CD4-positive, alpha-beta T cell treated with Interleukin-1 beta for 1 hour (primary cell): ENCODE data around the gene PTER.

Experiments
- DNase-seq, 2 donors: peaks; one replicate each; pipeline ENCODE4 v3.0.0-alpha.2; 2020 to 2022

PTER gene

DNA sequence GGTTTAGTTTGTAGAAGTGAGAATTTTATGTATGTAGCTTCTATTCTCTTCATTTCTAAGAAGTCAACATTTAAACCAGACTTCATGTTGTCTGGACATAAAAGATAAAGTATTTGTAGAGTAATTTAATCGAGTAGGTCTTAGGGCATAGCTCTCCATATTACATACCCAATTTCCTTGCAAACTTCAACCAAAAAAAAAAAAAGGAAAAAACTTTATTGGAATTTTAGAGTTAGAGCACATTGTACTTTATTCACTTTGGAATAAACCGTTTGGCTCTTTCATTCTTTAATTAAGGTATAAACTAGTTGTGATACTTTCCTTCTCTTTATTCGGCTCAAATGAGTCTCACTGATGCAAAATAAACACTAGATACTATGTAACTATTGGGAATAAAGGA, 36.0 kb downstream of the PTER start:
- DNase-seq, result no peak

DNA sequence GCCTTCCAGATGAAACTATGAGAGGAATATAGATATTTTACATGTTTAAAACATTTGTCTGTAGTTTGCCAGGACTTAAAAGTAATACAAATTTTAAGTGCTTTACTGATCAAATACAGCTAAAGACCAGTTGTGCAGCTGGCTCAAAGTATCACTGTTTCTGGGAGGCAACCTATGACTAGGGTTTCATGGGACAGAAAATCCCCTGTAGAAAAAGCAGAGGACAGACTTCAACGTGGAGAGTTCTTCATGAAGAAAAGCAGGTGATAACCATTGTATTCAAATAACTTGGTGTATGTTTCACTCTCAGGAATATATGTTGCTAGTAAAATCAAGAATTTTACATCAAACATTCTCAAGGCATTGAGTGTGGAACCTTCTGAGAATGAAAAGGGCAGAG, 40.9 kb downstream of the PTER start:
- no peak for DNase-seq

DNA sequence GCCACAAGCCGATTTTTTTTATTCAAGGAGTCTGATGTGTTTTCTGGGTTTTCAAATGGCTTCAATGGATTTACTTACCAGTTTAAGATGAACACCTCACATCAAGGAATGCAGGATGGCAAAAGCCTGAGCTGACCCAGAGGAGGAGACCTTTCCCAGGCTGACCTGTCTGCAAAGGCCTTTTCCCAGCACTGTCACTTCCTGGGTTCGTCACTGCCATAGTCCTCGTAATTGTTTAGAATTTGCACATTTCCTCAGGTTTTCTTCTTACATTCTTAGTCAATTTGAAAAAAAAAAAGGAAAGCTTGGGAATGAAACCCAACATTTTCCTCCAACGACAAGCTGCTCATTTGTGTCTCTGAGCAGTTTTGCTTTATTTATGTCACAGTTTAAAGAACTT, 42.0 kb downstream of the PTER start:
- no peak for DNase-seq

DNA sequence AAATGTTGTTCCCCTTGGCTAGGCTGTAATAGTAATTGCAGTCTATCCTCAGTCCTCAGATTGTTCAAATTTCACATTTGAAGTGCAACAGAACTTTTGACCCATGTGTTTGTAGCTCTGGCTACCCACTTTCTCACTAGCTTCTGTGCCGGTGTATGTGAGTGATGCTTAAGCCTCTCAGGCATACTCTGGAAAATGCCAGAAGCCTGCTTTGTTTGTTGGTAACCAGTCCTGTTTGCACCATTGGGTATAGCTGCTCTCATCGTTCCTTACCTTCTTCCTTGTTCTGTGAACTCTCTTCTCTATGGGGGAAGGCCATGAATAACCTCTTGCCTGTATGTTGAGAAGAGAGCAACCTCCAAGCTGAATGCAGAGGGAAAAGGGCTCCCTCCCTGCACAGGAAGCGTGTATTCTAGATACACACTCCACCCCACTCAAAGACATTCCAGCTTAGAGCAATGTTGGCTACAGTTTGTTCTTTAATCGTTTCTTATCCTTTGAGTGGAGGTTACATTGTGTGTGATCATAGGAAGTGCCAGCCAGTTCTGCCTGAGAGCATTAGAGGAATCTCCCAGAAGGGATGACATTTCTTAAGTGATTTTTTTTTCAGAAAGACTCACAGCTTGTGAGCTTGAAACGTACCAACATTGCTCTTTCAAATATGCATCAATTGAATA, 44.4 kb downstream of the PTER start:
- DNase-seq, result no peak

DNA sequence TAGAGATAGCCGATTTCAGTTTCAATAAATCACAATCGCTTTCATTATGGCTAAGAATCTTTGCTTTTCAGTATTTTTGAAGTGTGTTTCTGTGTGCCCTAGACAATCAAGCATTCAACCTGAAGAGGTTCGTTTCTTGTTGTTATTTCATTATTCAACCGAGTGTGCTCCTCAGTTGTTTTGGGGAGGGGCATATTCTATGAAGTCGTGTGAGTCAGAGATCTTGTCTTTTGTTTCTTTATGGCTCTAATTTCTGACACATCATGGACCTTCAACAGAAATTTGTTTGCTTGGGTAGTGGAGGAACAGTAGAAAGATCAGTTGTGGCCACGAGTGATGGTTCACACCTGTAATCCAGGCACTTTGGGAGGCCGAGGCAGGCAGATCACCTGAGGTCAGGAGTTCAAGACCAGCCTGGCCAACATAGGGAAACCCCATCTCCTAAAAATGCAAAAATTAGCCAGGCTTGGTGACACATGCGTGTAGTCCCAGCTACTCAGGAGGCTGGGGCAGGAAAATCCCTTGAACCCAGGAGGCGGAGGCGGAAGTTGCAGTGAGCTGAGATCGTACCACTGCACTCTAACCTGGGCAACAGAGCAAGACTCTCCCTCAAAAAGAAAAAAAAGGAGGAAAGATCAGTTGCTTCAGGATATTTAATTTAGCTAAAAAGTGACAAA, 46.6 kb downstream of the PTER start:
- no peak for DNase-seq

DNA sequence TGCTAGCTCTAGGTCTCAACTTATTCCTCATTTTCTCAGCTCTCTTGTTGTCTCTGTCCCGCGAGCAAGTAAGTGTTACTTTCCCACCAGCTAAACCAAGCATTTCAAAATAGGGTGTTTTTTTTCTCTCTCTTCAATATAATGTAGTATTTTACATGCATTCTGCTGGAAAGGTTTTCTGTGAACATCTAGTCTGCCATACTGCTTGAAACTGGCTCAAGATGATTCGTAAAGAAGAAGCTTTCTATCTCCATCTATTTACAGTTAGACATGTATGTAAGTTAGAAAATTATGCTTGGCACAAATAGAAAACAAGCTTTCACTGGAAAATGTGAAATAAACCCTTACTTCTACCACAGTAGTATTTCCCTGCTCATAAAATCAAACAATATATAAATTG, 53.7 kb downstream of the PTER start:
- no peak for DNase-seq

DNA sequence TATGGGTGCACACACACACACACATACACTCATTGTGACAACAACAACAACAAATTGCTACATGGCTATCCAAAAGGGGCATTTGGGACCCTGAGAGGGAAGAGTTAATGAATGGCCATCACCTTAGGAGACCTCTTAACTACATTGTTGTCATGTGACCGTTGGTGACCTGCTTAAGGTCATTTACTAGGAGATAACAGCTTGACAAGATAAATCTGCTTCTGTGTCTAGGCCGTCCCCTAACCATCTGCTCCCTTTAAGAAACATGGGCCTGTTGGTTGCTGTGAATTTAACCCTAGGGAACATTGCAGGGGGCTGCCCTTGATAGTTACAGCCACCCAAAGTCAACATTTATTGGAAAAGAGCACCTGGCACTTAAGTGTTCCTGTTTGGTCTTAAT, 55.1 kb downstream of the PTER start:
- no peak for DNase-seq

DNA sequence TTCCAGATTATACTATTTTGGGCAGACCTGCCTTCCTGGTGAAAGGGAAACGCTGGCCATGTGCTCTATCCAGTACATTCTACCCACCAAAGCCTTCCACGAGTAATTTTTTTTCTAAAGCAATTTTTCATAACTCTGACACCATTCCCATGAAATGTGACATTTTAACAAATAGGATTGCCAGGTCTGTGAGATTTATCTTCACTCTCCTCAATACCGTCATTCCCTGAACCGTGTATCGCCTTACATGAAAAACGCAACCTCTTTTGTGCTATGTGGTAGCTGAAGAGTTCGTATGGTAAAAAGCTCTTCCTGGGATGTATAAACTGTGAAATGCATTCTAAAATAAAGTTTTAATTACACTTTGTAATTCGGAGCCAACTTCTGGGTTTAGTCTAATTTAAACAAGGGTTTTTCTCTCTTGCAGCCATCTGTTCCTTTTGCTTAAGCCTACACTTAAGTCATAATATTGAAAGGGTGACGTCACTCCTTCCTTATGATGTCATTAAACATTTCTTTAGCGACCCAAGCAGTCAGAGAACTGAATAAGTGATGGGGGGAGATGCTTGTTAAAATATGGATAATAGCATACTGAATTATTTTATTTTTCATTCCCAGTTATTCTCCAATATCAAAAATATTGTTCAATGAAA, 57.2 kb downstream of the PTER start:
- no peak for DNase-seq

DNA sequence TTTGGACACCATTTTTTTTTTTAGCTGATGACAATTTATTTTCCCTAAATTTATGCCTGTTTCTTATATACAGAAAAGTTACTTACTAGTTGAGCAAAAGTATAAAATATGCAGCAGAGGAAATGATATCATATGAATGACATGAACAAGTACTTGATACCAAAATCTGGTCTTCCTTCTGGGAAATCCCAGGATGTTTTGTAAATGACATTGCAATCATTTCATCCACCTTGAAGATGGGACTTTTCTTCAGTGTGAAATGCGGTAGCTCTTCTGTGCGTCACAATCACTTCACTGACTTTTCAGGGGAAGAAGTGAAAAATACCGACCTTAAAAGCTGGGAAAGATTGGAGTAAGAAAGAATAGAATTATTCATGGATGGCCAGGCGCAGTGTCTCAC, 61.1 kb downstream of the PTER start:
- DNase-seq, result no peak

DNA sequence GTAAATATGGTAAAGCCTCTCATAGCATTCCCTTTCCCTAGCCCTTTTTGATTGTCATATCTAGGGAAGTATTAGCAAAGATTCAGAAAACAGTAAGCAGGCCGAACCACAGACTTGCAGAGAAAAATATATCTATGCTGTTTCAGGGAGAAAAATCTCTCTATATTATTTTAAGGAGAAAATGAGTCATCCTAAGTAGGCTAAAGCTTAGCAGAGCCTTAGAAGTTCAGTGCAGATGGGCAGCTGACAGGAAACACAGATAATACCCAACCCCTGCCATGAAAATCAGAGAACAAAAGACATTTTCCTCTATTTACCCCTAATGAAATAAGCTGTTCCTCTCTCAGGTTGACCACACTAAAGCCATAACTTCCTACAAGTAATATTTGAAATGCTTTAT, 68.4 kb downstream of the PTER start:
- DNase-seq, result no peak

DNA sequence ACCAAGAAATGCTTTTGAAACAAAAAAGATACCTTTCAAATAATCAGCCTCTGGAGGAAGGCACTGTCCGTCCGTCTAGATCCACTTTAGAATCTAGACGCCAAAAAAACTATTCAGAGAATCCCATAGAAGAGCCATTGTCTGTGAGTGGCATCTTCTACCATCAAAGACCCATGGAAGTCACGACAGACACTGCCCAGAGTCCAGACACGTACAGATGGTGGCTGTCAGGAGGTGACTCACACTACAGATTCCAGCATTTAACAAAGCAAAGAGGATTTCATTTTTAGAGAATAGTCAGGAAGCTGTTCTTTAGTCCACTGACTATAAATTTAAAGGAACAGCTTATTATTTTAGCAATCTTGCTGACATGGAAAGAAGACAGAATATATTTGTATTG, 73.2 kb downstream of the PTER start:
- no peak for DNase-seq

DNA sequence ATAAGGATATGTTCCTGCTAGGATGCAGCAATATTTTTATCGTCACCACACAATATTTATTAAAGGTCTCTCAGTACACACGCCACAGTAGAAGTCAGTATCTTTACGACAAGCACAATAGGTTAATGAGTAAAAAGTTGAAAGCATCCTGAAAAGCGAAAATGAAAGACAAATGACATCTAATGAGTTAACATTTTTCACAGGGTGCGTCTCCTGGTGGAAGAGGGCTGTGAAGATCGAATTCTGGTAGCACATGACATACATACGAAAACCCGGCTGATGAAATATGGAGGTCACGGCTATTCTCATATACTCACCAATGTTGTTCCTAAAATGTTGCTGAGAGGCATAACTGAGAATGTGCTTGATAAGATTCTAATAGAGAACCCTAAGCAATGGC, 74.0 kb downstream of the PTER start:
- no peak for DNase-seq

DNA sequence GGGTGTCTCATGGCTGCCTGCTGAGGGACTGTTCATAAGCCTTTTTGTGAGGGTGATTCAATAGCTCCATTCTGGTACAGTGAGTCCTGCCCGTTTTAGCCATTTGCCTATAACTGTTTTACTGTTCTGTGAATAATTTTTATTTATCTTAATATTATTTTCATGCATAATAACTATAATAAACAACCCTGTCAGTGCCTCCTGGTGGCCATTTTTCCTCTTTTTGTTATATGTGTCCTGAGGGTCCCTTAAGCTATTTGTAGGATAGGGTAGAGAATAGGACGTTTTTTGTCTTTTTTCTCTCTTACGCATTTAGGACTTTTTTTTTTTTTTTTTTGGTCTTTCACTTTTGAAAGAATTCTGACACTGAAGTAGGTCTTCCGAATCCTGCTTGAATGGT, 82.0 kb downstream of the PTER start:
- no peak for DNase-seq

DNA sequence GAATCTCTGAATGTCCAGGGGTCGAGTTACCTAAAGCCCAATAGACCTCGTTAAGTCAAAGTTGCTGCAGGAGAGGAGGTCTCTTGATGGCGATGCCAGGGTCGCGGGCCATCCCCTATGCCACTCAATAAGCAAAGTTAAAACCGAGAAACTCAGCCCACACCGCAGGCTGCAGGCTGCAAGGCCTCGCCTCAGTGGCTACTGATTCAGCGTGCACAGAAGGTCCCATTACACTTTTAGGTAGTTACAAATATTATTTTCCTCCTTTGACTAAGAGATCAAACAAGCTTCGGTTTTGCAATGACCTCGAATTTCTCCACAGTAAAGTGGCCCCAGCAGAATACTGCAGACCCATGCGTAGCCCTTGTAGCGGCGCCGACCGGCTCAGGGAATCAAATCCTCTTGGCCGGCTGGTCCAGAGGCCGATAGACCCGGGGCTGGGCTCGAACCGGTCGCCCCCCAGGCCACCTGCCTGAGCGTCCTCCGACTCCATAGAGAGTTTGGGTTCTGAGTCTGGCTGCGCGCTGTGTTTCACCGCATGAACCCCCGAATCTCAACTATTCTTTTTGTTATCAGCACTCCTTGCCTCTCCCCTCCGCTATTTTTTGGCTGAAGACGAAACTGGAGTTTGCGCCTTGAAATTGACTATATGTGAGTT, 82.6 kb downstream of the PTER start:
- no peak for DNase-seq

DNA sequence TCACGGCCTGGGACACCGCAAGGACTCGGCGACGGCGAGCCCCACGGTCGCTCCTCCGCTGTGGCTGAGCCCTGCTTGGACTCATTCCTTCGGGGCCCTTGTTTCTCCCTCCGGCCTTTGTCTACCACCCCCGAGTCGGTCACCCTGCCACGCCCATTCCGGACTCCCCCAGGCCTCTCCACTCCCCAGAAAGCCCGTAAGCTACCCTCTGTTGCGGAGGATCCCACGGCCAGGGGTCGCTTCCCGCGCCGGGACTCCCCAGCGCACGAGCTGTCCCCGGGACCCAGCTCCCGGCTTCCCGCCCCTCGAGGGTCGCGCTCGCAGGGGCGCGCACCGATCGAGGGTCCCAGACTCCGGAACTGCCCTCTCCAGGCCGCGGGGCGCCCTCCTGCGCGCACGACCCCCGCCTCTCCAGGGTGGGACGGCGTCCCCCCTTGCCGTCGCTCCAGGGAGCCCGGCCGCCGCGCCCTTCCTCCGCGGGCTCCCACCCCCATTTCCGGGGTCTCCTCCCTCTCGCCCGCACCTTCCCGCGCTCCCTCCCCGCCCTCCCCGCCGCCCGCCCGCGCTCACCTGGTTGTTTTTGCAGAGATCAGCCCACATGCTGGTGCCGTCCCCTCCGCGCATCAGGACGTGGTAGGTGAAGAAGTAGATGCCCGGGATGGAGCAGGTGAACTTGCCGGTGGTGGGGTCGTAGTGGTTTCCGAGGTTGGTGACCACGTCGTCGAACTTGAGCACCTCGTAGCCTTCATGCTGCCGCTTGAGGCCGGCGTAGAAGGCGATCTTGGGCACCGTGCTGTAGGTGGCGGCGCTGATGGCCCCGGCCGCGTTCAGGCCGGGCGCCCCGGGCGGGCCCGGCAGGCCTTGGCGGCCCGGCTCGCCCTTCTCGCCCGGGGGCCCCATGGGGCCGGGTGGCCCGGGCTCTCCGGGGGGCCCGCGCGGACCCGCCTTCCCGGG, 83.4 kb downstream of the PTER start:
- no peak for DNase-seq

DNA sequence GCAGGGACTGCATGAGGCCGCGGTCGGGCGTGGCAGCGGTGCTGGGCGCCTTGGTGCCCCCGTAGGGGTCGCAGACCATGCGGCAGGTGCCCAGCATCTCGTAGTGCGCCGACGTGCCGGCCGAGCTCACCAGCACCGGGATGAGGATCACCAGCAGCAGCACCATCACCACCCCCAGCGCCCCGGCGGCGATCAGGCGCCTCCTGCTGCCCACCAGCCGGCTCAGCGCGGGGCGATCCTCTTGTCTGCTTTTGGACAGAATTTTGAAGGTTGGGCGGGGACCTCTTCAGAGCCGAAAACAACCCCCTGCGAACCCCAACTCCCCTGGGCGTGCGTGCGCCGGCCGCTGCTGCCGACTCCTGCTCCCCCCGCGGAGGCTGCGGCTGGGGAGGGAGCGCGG, 84.1 kb downstream of the PTER start:
- DNase-seq, result peak in 1 of 2 donors; percentile 4

DNA sequence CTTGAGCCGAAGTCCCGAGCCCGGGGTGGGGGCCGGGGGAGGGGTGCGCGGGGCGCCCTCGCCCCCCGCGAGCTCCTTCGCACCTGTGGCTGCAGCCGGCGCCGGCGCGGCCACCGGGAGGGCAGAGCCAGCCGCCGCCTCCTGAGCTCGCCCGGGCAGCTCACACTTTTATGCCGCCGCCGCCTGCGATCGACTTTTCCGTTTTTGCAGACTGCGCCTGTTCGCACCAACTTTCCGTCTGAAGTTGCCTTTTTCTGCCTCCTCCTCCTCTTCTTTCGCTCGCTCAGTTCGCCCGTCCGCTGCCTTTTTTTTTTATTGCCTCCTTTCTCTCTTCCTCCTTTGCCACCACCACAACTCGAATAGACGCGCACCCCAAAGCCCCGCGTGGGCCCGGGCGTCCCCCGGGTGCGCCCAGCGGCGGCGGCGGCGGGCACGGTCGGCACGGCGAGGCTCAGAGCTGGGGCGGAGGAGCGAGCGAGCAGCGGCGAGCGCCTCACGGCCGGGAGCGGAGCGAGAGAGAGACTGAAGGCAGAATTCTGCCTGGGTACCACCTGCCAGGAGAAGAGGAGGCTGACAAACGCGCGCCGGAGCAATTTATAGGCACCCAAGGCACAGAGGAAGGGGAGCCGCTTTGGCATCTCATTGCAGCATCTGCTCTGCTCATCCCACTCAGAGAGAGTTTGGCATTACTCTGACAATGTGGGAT, 84.7 kb downstream of the PTER start, which contains the start of gene C1QL3:
C1QL3 (minus strand) TSS at position 569 of the 706 bp plus-strand sequence. CDS start 814 bp downstream, outside the sequence.
- peak in 1 of 2 donors; percentile 4 for DNase-seq

DNA sequence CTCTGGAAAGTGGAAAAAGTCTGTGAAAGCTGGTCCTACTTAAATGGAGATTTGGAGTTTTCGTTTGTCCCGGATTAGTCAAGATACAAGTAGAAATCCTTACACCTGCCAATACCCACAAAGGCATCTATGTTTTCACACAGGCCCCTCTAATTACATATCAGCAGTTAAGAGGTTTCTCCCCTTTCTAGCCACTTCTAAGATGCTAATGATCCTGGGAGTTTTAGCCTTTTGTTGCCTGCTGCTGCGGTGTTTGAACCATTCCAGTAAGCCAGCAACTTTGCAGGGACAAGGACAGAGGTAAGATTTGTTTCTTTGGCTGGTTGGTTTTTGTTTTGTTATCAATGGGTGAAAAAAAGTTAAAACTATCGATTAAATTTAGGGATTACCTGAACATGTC, 90.6 kb downstream of the PTER start:
- DNase-seq, result no peak

DNA sequence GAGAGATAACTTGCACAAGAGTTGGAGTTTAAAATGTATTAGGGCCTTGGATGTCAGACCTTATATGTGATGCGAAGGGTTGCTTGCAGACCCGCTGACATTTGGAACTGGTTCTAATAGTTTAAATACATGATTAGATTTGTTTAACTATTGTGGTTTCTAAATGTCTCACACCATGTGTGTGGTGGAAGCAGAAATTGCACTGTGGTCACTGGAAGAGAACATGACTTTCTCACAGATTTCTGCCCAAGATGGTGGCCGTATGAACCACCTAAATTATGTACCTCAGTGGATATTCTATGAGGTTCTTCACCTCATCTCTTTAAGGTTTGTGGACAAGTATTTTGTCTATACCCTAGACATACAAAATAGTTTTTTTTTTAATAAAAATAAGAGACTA, 93.0 kb downstream of the PTER start:
- no peak for DNase-seq

DNA sequence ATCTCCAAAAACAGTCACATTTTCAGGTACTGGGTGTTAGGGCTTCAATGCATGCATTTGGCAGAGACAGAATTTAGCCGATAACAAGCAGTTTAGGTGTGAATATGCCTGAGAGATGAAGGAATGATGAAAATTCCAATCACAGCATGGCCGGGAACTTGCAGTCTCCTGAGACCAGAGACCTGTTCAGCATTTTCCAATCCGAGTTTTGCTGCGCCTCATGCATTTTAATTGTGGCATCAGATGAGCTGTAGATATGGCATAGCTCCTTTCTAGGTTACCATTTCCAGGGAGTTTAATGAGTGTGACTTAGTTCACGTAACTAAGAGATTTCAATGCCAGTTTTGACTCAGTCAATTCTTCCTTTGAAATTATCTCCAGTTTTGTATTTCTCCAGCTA, 99.3 kb downstream of the PTER start:
- no peak for DNase-seq

DNA sequence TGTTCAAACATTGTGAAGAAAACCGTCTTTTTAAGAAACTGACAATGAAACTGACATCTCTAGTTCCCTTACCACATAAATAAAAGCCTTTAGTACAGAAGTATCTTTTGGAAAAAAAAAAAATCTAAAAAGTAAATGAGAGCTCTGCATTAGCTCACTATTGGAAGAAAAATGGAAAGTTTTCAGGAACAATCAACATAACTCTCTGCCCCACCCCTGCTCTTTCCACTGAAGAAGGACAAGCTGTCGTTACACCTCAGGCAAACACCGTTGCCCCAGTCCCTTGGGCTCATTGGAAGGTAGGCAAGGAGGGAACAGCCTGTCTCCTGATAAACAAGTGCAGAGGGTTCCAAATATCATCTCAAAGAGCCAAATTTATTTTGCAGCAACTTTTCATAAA, 107.3 kb downstream of the PTER start:
- no peak for DNase-seq

DNA sequence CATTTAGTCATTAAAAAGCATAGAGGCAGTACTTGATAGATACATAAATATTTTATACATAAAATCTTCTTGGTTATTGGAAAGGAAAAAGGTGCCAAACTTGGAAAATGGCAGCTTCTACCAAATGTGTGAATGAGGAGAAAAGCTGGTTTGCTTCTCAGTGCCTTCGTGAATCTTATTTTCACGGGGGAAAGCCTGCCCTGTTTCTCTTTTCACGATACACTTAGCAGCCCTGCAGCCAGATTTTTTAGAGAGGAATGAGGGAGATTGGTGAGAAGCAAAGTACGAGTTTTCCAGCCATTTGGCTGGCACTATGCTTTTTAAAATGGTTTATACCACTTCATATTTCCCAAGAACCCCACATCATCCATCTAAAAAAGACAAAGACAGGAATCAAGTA, 107.8 kb downstream of the PTER start:
- DNase-seq, result no peak
